Measurements from ENCODE around the gene PITX3.

The PITX3 gene

DNA sequence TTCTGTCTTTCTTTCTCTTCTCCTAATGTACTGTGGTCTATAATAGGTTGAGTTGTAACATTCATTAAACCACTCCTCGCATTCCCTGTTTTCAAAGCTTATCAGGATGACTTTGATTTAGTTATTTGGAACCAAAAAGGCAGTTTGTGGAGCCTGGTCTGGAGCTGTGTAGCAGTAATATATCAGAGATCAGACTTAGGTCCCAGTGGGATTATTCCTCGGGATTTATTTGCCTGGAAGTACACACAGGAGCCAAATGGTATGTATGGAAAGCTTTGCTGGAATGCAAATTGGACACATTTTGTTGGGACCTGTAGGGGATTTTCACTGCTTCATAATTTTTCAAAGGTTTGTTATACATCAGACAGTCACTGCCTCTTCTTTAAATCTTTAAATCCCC is 44.9 kb upstream of the PITX3 start:
- Histone ChIP-seq H3K36me3 (ENCODE audit: control insufficient read depth, insufficient read depth, low read length) (no peaks in the 10 kb centered on the region), H3K4me2 (ENCODE audit: low read length) (no peak overlapping the region), H2AFZ (no peak overlapping the region), H3K27me3 (ENCODE audit: control insufficient read depth, insufficient read depth, low read length) (no peaks in the 10 kb centered on the region), H3K79me2 (peaks cover 52% of the 10 kb centered on the region), H3K4me1 (peaks cover 2% of the 10 kb centered on the region), H3K9me3 (ENCODE audit: control insufficient read depth, low read length) (no peaks in the 10 kb centered on the region), H3K9ac (no peak overlapping the region), H3K4me3 (ENCODE audit: low read depth, low read length) (no peak overlapping the region), H3K27ac (no peak overlapping the region)
- TF ChIP-seq, protein P1, sequence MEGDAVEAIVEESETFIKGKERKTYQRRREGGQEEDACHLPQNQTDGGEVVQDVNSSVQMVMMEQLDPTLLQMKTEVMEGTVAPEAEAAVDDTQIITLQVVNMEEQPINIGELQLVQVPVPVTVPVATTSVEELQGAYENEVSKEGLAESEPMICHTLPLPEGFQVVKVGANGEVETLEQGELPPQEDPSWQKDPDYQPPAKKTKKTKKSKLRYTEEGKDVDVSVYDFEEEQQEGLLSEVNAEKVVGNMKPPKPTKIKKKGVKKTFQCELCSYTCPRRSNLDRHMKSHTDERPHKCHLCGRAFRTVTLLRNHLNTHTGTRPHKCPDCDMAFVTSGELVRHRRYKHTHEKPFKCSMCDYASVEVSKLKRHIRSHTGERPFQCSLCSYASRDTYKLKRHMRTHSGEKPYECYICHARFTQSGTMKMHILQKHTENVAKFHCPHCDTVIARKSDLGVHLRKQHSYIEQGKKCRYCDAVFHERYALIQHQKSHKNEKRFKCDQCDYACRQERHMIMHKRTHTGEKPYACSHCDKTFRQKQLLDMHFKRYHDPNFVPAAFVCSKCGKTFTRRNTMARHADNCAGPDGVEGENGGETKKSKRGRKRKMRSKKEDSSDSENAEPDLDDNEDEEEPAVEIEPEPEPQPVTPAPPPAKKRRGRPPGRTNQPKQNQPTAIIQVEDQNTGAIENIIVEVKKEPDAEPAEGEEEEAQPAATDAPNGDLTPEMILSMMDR (IDR thresholded peaks at IDR 0.05): no peak

DNA sequence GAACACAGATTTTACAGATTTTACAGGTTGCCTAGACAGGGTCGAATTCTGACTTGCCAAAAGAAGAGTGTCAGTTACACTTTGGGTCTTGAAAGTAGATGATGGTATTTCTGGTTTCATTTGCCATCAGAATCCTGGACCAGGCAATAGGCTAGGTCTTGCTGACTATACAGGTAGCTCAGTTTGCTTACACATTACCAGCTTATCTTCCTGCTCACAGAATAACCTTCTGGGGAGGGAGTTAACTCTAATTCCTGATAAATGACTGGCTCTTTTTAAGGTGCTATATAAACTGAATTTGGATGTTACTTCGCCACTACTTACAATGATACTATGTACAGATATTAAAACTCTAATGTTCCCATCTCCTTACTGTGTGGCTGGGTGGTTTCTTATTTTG is 43.8 kb upstream of the PITX3 start:
- H3K9ac ChIP-seq: no peak overlapping the region
- no peak overlapping the region for H3K4me2 ChIP-seq (ENCODE audit: low read length)
- no peak overlapping the region for H3K4me3 ChIP-seq (ENCODE audit: low read depth, low read length)
- TF ChIP-seq, protein P1 (IDR thresholded peaks at IDR 0.05): no peak
- H3K79me2 ChIP-seq: peaks cover 50% of the 10 kb centered on the region
- no peak overlapping the region for H3K27ac ChIP-seq
- no peak overlapping the region for H2AFZ ChIP-seq
- peaks cover 6% of the 10 kb centered on the region for H3K4me1 ChIP-seq
- H3K9me3 ChIP-seq (ENCODE audit: control insufficient read depth, low read length): no peaks in the 10 kb centered on the region
- H3K27me3 ChIP-seq (ENCODE audit: control insufficient read depth, insufficient read depth, low read length): no peaks in the 10 kb centered on the region
- H3K36me3 ChIP-seq (ENCODE audit: control insufficient read depth, insufficient read depth, low read length): no peaks in the 10 kb centered on the region

DNA sequence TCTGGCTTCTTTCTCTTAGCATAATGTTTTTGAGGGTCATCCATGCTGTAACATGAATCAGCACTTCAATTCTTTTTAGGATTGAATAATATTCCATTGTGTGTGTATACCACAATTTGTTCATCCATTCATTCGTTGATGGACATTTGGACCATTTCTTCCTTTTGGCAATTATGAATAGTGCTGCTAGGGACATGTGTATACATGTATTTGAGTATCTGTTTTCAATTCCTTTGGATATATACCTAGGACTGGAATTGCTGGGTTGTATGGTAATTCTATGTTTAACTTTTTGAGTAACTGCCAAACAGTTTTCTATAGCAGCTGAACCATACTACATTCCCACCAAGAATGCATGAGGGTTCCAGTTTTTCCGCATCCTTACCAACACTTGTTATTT is 43.2 kb upstream of the PITX3 start:
- Histone ChIP-seq H2AFZ (no peak overlapping the region), H3K27ac (no peak overlapping the region), H3K27me3 (ENCODE audit: control insufficient read depth, insufficient read depth, low read length) (no peaks in the 10 kb centered on the region), H3K4me3 (ENCODE audit: low read depth, low read length) (no peak overlapping the region), H3K36me3 (ENCODE audit: control insufficient read depth, insufficient read depth, low read length) (no peaks in the 10 kb centered on the region), H3K4me2 (ENCODE audit: low read length) (no peak overlapping the region), H3K9ac (no peak overlapping the region), H3K4me1 (peaks cover 6% of the 10 kb centered on the region), H3K9me3 (ENCODE audit: control insufficient read depth, low read length) (no peaks in the 10 kb centered on the region), H3K79me2 (peaks cover 52% of the 10 kb centered on the region)
- TF ChIP-seq, protein P1 (IDR thresholded peaks at IDR 0.05): no peak

DNA sequence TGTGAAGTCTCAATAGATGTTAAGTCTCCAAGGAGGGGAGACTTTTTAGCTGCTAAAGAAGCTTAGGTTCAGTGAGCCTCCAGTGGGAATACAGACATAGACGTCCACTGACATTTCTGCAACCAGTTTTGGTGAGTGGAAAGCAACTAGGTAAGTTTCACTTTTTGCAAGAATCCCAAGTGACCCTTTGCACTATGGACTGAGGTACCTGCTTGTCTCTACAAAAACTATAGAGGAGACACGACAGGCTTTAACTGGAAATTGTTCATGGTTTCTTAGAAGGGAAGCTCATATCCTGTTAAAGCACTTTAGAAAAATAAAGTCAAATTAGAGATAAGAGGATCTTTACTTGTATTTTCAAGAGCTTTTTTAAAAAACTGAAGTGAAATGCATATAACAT is 42.6 kb upstream of the PITX3 start:
- H3K4me2 ChIP-seq (ENCODE audit: low read length): no peak overlapping the region
- no peak overlapping the region for H2AFZ ChIP-seq
- H3K27ac ChIP-seq: no peak overlapping the region
- H3K79me2 ChIP-seq: peaks cover 45% of the 10 kb centered on the region
- H3K27me3 ChIP-seq (ENCODE audit: control insufficient read depth, insufficient read depth, low read length): no peaks in the 10 kb centered on the region
- no peak overlapping the region for H3K9ac ChIP-seq
- H3K9me3 ChIP-seq (ENCODE audit: control insufficient read depth, low read length): no peaks in the 10 kb centered on the region
- no peaks in the 10 kb centered on the region for H3K36me3 ChIP-seq (ENCODE audit: control insufficient read depth, insufficient read depth, low read length)
- H3K4me1 ChIP-seq: peaks cover 6% of the 10 kb centered on the region
- no peak overlapping the region for H3K4me3 ChIP-seq (ENCODE audit: low read depth, low read length)
- TF ChIP-seq, protein P1 (IDR thresholded peaks at IDR 0.05): no peak

DNA sequence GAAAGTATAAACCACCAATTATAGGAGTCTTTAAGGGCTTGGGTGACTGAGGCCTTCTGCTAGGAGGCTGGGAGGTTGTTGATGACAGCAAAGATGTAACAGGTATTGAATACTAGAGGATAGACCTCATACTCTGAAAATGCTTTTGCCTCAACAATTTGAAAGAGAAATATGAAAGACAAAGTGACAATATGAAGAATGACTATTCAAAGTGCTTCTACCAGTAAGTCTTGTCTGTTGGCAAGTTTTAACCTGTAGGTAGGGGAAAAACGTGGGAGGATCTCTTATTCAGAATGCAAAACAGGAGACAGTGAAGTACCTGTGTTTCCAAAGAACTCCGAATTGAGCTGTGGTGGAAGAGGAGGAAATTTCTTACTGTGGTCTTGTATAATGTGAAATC is 42.2 kb upstream of the PITX3 start:
- Histone ChIP-seq H3K27me3 (ENCODE audit: control insufficient read depth, insufficient read depth, low read length) (no peaks in the 10 kb centered on the region), H3K4me2 (ENCODE audit: low read length) (no peak overlapping the region), H3K9ac (no peak overlapping the region), H3K9me3 (ENCODE audit: control insufficient read depth, low read length) (no peaks in the 10 kb centered on the region), H3K79me2 (peaks cover 42% of the 10 kb centered on the region), H3K4me1 (peaks cover 6% of the 10 kb centered on the region), H2AFZ (no peak overlapping the region), H3K27ac (no peak overlapping the region), H3K4me3 (ENCODE audit: low read depth, low read length) (no peak overlapping the region), H3K36me3 (ENCODE audit: control insufficient read depth, insufficient read depth, low read length) (no peaks in the 10 kb centered on the region)
- TF ChIP-seq, protein P1 (IDR thresholded peaks at IDR 0.05): no peak

All from parathyroid adenoma (tissue), 2 donors.